ENCODE results near the gene HDAC8. TPM values are rescaled to one million over a fixed set of nuclear protein-coding genes. Genes with fewer than 3 reads are reported as not detected.

Gene HDAC8
- total RNA-seq, 1 experiment from 2014 or later: 26.2 TPM

- no peaks in the 10 kb centered on the region for H3K36me3 Mint-ChIP-seq (ENCODE audit: insufficient read depth, unreplicated experiment)
- BruUV-seq (replicated peaks): no TSS peak
- Histone ChIP-seq H3K27me3 (replicated peaks; ENCODE audit: control insufficient read depth, insufficient read depth, low read length) (no peaks in the 10 kb centered on the region), H3K4me1 (no peaks in the 10 kb centered on the region), H3K4me3 (ENCODE audit: low read depth, low read length) (no peak overlapping the region), H3K36me3 (ENCODE audit: control insufficient read depth, insufficient read depth, low read length) (no peaks in the 10 kb centered on the region), H3K9me3 (no peaks in the 10 kb centered on the region)
- no peak overlapping the region for H3K4me3 Mint-ChIP-seq (ENCODE audit: unreplicated experiment)
- H3K27me3 Mint-ChIP-seq (ENCODE audit: insufficient read depth, unreplicated experiment): no peaks in the 10 kb centered on the region
- ChIA-PET POLR2A (no interaction called here), CTCF (no interaction called here)
- no peak for DNase-seq
- TF ChIP-seq CTCF (IDR thresholded peaks at IDR 0.05; ENCODE audit: insufficient read depth in 1 of 2, low read depth in 1 of 2, low read length in 1 of 2, severe bottlenecking in 1 of 2, unreplicated experiment in 1 of 2): no peak
- H3K4me1 Mint-ChIP-seq (ENCODE audit: low read depth, unreplicated experiment): no peaks in the 10 kb centered on the region
- no peak overlapping the region for H3K27ac Mint-ChIP-seq (ENCODE audit: unreplicated experiment)
- no peaks in the 10 kb centered on the region for H3K9me3 Mint-ChIP-seq (ENCODE audit: unreplicated experiment)
- intact Hi-C loops (cut with micrococcal nuclease; ENCODE audit: unreplicated experiment): no loop called here
Observed at GRCh38 chrX:72351606-72352334, 220.9 kb downstream of the HDAC8 start.

- H3K27me3 Mint-ChIP-seq (ENCODE audit: insufficient read depth, unreplicated experiment): no peaks in the 10 kb centered on the region
- BruUV-seq (replicated peaks): no TSS peak
Observed at GRCh38 chrX:72349190-72349589, 223.5 kb downstream of the HDAC8 start.

GRCh38 chrX:72348247-72348979, 224.2 kb downstream of the HDAC8 start:
- Mint-ChIP-seq H3K36me3 (ENCODE audit: insufficient read depth, unreplicated experiment) (no peaks in the 10 kb centered on the region), H3K4me1 (ENCODE audit: low read depth, unreplicated experiment) (no peaks in the 10 kb centered on the region), H3K27ac (ENCODE audit: unreplicated experiment) (no peak overlapping the region), H3K9me3 (ENCODE audit: unreplicated experiment) (no peaks in the 10 kb centered on the region), H3K27me3 (ENCODE audit: insufficient read depth, unreplicated experiment) (no peaks in the 10 kb centered on the region), H3K4me3 (ENCODE audit: unreplicated experiment) (no peak overlapping the region)
- intact Hi-C loops (cut with micrococcal nuclease; ENCODE audit: unreplicated experiment): no loop called here
- Histone ChIP-seq H3K4me1 (no peaks in the 10 kb centered on the region), H3K36me3 (ENCODE audit: control insufficient read depth, insufficient read depth, low read length) (no peaks in the 10 kb centered on the region), H3K4me3 (ENCODE audit: low read depth, low read length) (no peak overlapping the region), H3K9me3 (no peaks in the 10 kb centered on the region), H3K27me3 (replicated peaks; ENCODE audit: control insufficient read depth, insufficient read depth, low read length) (no peaks in the 10 kb centered on the region)
- BruUV-seq (replicated peaks): no TSS peak
- no peak for DNase-seq
- POLR2A ChIA-PET: no interaction called here
- CTCF ChIA-PET: interaction anchor here (0.5 kb wide), 1 partner anchor 192 kb away, joined by 3 read pairs; no protein-coding TSS in a partner anchor
- no peak for TF ChIP-seq CTCF (IDR thresholded peaks at IDR 0.05; ENCODE audit: insufficient read depth in 1 of 2, low read depth in 1 of 2, low read length in 1 of 2, severe bottlenecking in 1 of 2, unreplicated experiment in 1 of 2)

More at GRCh38 chrX:72349190-72349589, 223.5 kb downstream of the HDAC8 start:
- Histone ChIP-seq H3K4me3 (ENCODE audit: low read depth, low read length) (no peak overlapping the region), H3K4me1 (no peaks in the 10 kb centered on the region), H3K27me3 (replicated peaks; ENCODE audit: control insufficient read depth, insufficient read depth, low read length) (no peaks in the 10 kb centered on the region), H3K9me3 (no peaks in the 10 kb centered on the region), H3K36me3 (ENCODE audit: control insufficient read depth, insufficient read depth, low read length) (no peaks in the 10 kb centered on the region)
- no peaks in the 10 kb centered on the region for H3K4me1 Mint-ChIP-seq (ENCODE audit: low read depth, unreplicated experiment)
- H3K36me3 Mint-ChIP-seq (ENCODE audit: insufficient read depth, unreplicated experiment): no peaks in the 10 kb centered on the region
- TF ChIP-seq CTCF (IDR thresholded peaks at IDR 0.05; ENCODE audit: insufficient read depth in 1 of 2, low read depth in 1 of 2, low read length in 1 of 2, severe bottlenecking in 1 of 2, unreplicated experiment in 1 of 2): no peak
- no peak overlapping the region for H3K4me3 Mint-ChIP-seq (ENCODE audit: unreplicated experiment)
- H3K9me3 Mint-ChIP-seq (ENCODE audit: unreplicated experiment): no peaks in the 10 kb centered on the region
- ChIA-PET CTCF (no interaction called here), POLR2A (no interaction called here)
- DNase-seq: no peak
- no peak overlapping the region for H3K27ac Mint-ChIP-seq (ENCODE audit: unreplicated experiment)
- intact Hi-C loops (cut with micrococcal nuclease; ENCODE audit: unreplicated experiment): no loop called here

Measured in Caco-2 (cell line).